ENCODE measurements around the gene PCDHGA2. TPM values are rescaled to one million over a fixed set of nuclear protein-coding genes. Genes with fewer than 3 reads are reported as not detected.
A peak's percentile ranks its signal among the peaks of the same experiment; 100 is the strongest.

The PCDHGA2 gene
- total and polyA plus RNA-seq, 9 of the 15 experiments (the other 6 are each of a cell fraction or from before 2014, with no cell fraction given), result 0.07 to 0.27 (median 0.15) TPM; not detected in 2

DNA sequence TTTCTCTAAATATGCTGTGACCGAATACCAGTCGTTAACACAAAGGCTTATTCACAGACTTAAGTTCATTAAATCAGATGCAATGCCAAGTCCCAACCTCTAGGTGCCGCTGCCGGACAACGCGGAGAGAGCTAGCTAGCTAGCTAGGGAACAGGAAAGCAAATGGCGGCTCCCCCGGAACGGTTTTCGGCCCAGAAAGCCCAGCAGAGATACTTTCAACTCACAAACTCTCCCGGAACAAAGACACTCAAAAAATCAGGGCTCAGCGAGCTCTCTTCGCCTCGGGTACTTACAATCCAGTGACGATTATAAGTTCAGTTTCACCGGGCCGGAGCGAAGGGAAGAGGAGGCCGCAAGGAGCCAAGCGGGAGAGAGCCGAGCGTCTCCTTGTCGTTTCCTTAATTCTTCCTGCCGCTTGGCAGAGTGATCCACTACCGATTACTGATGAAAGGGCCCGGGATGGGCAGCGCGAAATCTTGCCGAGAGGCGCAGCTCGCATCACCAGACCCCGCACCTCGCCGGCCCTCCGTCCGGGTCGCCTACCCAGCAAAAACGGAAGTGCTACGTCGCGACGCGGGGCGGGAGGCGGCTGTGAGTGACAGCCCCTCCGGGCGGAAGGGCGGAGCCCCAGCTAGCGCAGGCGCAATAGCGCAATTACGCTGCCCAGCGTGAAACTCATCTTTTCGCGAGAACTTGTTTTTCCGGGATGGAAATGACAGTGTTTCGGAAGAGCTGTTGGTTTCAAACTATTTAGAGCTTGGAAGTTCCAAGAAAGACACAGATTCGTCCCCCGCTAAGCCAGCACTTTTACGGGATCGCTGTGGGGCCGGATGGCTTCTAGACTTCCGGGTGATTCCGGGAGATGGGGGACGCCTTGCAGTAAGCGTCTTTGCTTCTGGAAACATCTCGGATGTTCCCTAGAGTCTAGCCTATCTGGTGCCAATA, 18.1 kb upstream of the PCDHGA2 start, which contains the start of gene TAF7 (continued):
- TF ChIP-seq RNF219 (CRISPR knock-in tag; IDR thresholded peaks at IDR 0.05) (no peak), PREB (CRISPR knock-in tag; IDR thresholded peaks at IDR 0.05) (no peak; the same call in 1 of the 2 replicates), PHF8 (IDR thresholded peaks at IDR 0.05; ENCODE audit: borderline replicate concordance, low read length) (peak; percentile 99), PURB (CRISPR knock-in tag; IDR thresholded peaks at IDR 0.05; ENCODE audit: low read depth) (no peak), CEBPG (CRISPR knock-in tag; IDR thresholded peaks at IDR 0.05) (no peak), CEBPG (tag; conservative IDR thresholded peaks at IDR 0.05 in 1 of 2, IDR thresholded peaks at IDR 0.05 in 1 of 2) (no peak), CEBPB (tag; IDR thresholded peaks at IDR 0.05) (no peak), MEF2D (tag; conservative IDR thresholded peaks at IDR 0.05; ENCODE audit: low read depth) (no peak), MTA3 (IDR thresholded peaks at IDR 0.05; ENCODE audit: borderline replicate concordance) (0 out of 2 replicates have a peak, but pooled peaks have one; percentile 47), ZEB2 (IDR thresholded peaks at IDR 0.05) (no peak), ZNF717 (CRISPR knock-in tag; IDR thresholded peaks at IDR 0.05) (0 out of 2 replicates have a peak, but pooled peaks have one; percentile 48), STAT5A (IDR thresholded peaks at IDR 0.05; ENCODE audit: borderline replicate concordance, low read length) (no peak), MLX (CRISPR knock-in tag; conservative IDR thresholded peaks at IDR 0.05) (no peak), ZNF445 (CRISPR knock-in tag; IDR thresholded peaks at IDR 0.05; ENCODE audit: low read depth) (no peak), GABPA (tag; conservative IDR thresholded peaks at IDR 0.05; ENCODE audit: low read depth) (peak; percentile 95), ZNF584 (CRISPR knock-in tag; IDR thresholded peaks at IDR 0.05; ENCODE audit: low read depth) (no peak), MAZ (CRISPR knock-in tag; conservative IDR thresholded peaks at IDR 0.05 in 1 of 2, IDR thresholded peaks at IDR 0.05 in 1 of 2) (peak; percentile 55 to 87; a peak in 2 of 4 replicates), ZC3H11A (IDR thresholded peaks at IDR 0.05; ENCODE audit: low read depth, low read length) (no peak), SIRT6 (IDR thresholded peaks at IDR 0.05; ENCODE audit: low read depth, low read length) (no peak), HDAC2 (IDR thresholded peaks at IDR 0.05) (no peak), NR1H2 (CRISPR knock-in tag; IDR thresholded peaks at IDR 0.05) (no peak)
- TF ChIP-seq, protein P1, sequence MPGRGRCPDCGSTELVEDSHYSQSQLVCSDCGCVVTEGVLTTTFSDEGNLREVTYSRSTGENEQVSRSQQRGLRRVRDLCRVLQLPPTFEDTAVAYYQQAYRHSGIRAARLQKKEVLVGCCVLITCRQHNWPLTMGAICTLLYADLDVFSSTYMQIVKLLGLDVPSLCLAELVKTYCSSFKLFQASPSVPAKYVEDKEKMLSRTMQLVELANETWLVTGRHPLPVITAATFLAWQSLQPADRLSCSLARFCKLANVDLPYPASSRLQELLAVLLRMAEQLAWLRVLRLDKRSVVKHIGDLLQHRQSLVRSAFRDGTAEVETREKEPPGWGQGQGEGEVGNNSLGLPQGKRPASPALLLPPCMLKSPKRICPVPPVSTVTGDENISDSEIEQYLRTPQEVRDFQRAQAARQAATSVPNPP (IDR thresholded peaks at IDR 0.05; ENCODE audit: borderline replicate concordance, insufficient read depth, insufficient read length), result no peak
